Smooth muscle cell (in vitro differentiated cells): Measurements from ENCODE around the gene SLC43A2. TPM values are rescaled to one million over a fixed set of nuclear protein-coding genes. Genes with fewer than 3 reads are reported as not detected.

Experiments
- DNase-seq: peaks from one replicate; lab custom pipeline; 2025; ENCODE audit not compliant: unreplicated experiment; lab: John Stamatoyannopoulos, UW
- H2AFZ ChIP-seq: fragments of 200-600 bp; sonication (generic); 2 replicates; pipeline ENCODE4 v1.6.0; 2016; ENCODE audit warnings: antibody characterized with exemption, low read depth, mild to moderate bottlenecking
- H3F3A ChIP-seq: fragments of 200-600 bp; sonication (generic); 2 replicates; pipeline ENCODE4 v1.6.0; 2017; ENCODE audit warnings: antibody characterized with exemption, low read depth
- H3K27ac ChIP-seq: fragments of 200-600 bp; sonication (generic); 2 replicates; pipeline ENCODE4 v1.5.1; 2016; ENCODE audit warnings: low read depth, mild to moderate bottlenecking
- H3K27me3 ChIP-seq: fragments of 200-600 bp; sonication (generic); 2 replicates; pipeline ENCODE4 v1.6.1; 2016; ENCODE audit warnings: low read depth, mild to moderate bottlenecking
- H3K36me3 ChIP-seq: fragments of 200-600 bp; sonication (generic); 2 replicates; pipeline ENCODE4 v1.5.1; 2016; ENCODE audit warnings: low read depth
- H3K4me1 ChIP-seq: fragments of 200-600 bp; sonication (generic); 2 replicates; pipeline ENCODE4 v1.5.1; 2016; ENCODE audit warnings: low read depth
- H3K4me2 ChIP-seq: fragments of 200-600 bp; sonication (generic); 2 replicates; pipeline ENCODE4 v1.6.0; 2016; ENCODE audit warnings: mild to moderate bottlenecking
- H3K4me3 ChIP-seq: fragments of 200-600 bp; sonication (generic); 2 replicates; pipeline ENCODE4 v1.5.1; 2016; ENCODE audit warnings: mild to moderate bottlenecking
- H3K79me2 ChIP-seq: fragments of 200-600 bp; sonication (generic); 2 replicates; pipeline ENCODE4 v1.6.0; 2016; ENCODE audit warnings: low read depth, mild to moderate bottlenecking
- H3K9ac ChIP-seq: fragments of 200-600 bp; sonication (generic); 2 replicates; pipeline ENCODE4 v1.6.0; 2016; ENCODE audit warnings: low read depth
- H3K9me3 ChIP-seq: fragments of 200-600 bp; sonication (generic); replicated peaks from 2 replicates; pipeline ENCODE4 v1.5.1; 2016; ENCODE audit warnings: low read depth
- H4K20me1 ChIP-seq: fragments of 200-600 bp; sonication (generic); 2 replicates; pipeline ENCODE4 v1.6.0; 2016; ENCODE audit warnings: low read depth
- WGBS: methylation state at CpG from one replicate; pipeline ENCODE4 v1.1.7; 2016; ENCODE audit warnings: low lambda C conversion rate; 5-methylcytosine and 5-hydroxymethylcytosine counted together
- polyA plus RNA-seq: library from polyadenylated mRNA; unstranded; fragments of >200 nt; fragmentation: Nextera tagmentation; extraction: Ambion mirVana; gene quantifications from 2 replicates; pipeline ENCODE4 v1.2.1, GENCODE V29; 2016
- total RNA-seq: library from RNA; depleted of rRNA; stranded (reverse); fragments of >200 nt; gene quantifications from 2 replicates; pipeline ENCODE4 v1.2.3, GENCODE V29; 2014
- TF ChIP-seq, protein P1 (sequence below): fragments of 200-600 bp; sonication (generic); IDR thresholded peaks from 2 replicates; pipeline ENCODE4 v1.5.1; 2017; ENCODE audit warnings: borderline replicate concordance, mild to moderate bottlenecking, antibody characterized with exemption; ENCODE audit not compliant: insufficient read depth, poor library complexity, severe bottlenecking

SLC43A2 gene
- total and polyA plus RNA-seq, 2 experiments from 2014 or later, result 3.8 to 5.3 TPM

- Histone ChIP-seq H4K20me1 (peaks cover 23% of the 10 kb centered on the region), H3K27ac (no peak overlapping the region), H3K36me3 (peaks cover 27% of the 10 kb centered on the region), H3F3A (peaks cover 63% of the 10 kb centered on the region), H3K79me2 (no peaks in the 10 kb centered on the region), H3K4me2 (no peak overlapping the region), H2AFZ (no peak overlapping the region), H3K27me3 (no peaks in the 10 kb centered on the region), H3K9me3 (no peaks in the 10 kb centered on the region), H3K9ac (no peak overlapping the region), H3K4me3 (no peak overlapping the region), H3K4me1 (peaks cover 10% of the 10 kb centered on the region)
- WGBS, result 100% methylated on average over 4 of the region's 4 CpGs
- TF ChIP-seq, protein P1, sequence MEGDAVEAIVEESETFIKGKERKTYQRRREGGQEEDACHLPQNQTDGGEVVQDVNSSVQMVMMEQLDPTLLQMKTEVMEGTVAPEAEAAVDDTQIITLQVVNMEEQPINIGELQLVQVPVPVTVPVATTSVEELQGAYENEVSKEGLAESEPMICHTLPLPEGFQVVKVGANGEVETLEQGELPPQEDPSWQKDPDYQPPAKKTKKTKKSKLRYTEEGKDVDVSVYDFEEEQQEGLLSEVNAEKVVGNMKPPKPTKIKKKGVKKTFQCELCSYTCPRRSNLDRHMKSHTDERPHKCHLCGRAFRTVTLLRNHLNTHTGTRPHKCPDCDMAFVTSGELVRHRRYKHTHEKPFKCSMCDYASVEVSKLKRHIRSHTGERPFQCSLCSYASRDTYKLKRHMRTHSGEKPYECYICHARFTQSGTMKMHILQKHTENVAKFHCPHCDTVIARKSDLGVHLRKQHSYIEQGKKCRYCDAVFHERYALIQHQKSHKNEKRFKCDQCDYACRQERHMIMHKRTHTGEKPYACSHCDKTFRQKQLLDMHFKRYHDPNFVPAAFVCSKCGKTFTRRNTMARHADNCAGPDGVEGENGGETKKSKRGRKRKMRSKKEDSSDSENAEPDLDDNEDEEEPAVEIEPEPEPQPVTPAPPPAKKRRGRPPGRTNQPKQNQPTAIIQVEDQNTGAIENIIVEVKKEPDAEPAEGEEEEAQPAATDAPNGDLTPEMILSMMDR, result no peak
- DNase-seq, result no peak
Measured at GRCh38 chr17:1651559-1651844, 22.9 kb upstream of the SLC43A2 start.

- no peak overlapping the region for H2AFZ ChIP-seq
- DNase-seq, result no peak
- H3K36me3 ChIP-seq, result peaks cover 21% of the 10 kb centered on the region
- no peak overlapping the region for H3K4me2 ChIP-seq
- 92% methylated on average over 22 of the region's 22 CpGs for WGBS
- peaks cover 23% of the 10 kb centered on the region for H4K20me1 ChIP-seq
- H3K27ac ChIP-seq, result no peak overlapping the region
- H3F3A ChIP-seq, result peaks cover 59% of the 10 kb centered on the region
- peaks cover 10% of the 10 kb centered on the region for H3K4me1 ChIP-seq
- H3K4me3 ChIP-seq, result no peak overlapping the region
- H3K27me3 ChIP-seq, result no peaks in the 10 kb centered on the region
- H3K9ac ChIP-seq, result no peak overlapping the region
- H3K79me2 ChIP-seq, result no peaks in the 10 kb centered on the region
- TF ChIP-seq, protein P1, result no peak
- H3K9me3 ChIP-seq, result no peaks in the 10 kb centered on the region
Measured at GRCh38 chr17:1650731-1651558, 22.3 kb upstream of the SLC43A2 start.

DNA sequence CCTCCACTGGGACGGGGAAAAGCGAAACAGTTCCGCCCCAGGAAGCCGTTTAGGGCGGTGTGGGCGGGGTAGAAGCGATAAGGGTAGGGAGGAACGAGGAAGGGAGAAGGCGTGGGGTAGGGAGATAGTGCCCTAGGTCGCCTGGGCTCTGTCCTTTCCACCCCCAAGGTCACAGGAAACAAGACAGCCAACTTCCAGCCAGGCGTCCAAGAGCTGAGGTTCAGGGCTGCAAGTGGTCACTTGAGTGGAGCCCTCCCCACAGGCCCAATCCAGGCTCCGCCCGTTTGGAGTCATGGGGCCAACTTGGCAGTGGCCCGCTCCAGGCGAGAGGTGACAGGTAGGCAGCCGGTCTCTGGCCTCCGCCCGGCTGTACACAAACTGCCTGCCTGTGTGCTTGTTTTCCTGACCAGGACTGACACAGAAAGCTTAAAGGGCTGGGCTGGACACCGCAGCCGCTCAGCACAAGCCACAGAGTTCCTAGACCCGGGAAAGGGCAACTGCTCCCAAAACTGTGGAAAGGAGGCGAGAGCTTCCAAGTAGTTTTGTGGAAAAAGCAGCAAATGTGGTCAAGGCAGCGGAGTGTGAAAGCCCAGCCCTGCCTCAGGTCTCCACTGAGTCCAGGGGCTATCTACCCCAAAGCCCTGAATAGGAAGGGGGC is 21.3 kb upstream of the SLC43A2 start, which contains the start of gene RILP:
RILP (minus strand) TSS at position 23 of the 658 bp plus-strand sequence. CDS start 62 bp downstream, outside the sequence.
- H2AFZ ChIP-seq, result peak within 1 kb of the TSS; percentile 58
- WGBS, result 46% methylated on average over 15 of the region's 23 CpGs
- DNase-seq, result no peak

More for the DNA sequence above, 21.3 kb upstream of the SLC43A2 start, which contains the start of gene RILP:
- H3K36me3 ChIP-seq, result peaks cover 21% of the 10 kb centered on the region
- peak within 1 kb of the TSS; percentile 79 for H3K4me3 ChIP-seq
- peaks cover 10% of the 10 kb centered on the region for H3K4me1 ChIP-seq
- H3K79me2 ChIP-seq, result no peaks in the 10 kb centered on the region
- no peaks in the 10 kb centered on the region for H3K9me3 ChIP-seq
- H3F3A ChIP-seq, result peaks cover 58% of the 10 kb centered on the region
- peaks cover 23% of the 10 kb centered on the region for H4K20me1 ChIP-seq
- peak within 1 kb of the TSS; percentile 69 for H3K27ac ChIP-seq
- TF ChIP-seq, protein P1, result no peak
- H3K9ac ChIP-seq, result peak within 1 kb of the TSS; percentile 64
- peak within 1 kb of the TSS; percentile 98 for H3K4me2 ChIP-seq
- H3K27me3 ChIP-seq, result no peaks in the 10 kb centered on the region
